ENCODE data around the gene RUFY1.

The RUFY1 gene

GRCh38 chr5:179612577-179613459 lies 62.5 kb downstream of the RUFY1 start:
- no peak overlapping the region for H3K27ac ChIP-seq (ENCODE audit: low read depth, low read length)
- H3K9me2 ChIP-seq (replicated peaks; ENCODE audit: insufficient read depth, low read length), result no peaks in the 10 kb centered on the region
- TF ChIP-seq CTCF (IDR thresholded peaks at IDR 0.05; ENCODE audit: insufficient read depth, low read length, poor library complexity, severe bottlenecking) (no peak), EZH2phosphoT487 (conservative IDR thresholded peaks at IDR 0.05; ENCODE audit: low read length) (no peak)
- peaks cover 42% of the 10 kb centered on the region for H4K20me1 ChIP-seq (ENCODE audit: low read depth, low read length)
- peaks cover 55% of the 10 kb centered on the region for H3K36me3 ChIP-seq (ENCODE audit: low read length)
- no peak overlapping the region for H2AFZ ChIP-seq (ENCODE audit: low read depth, low read length, severe bottlenecking)
- H3K9ac ChIP-seq (ENCODE audit: low read length), result no peak overlapping the region
- H3K9me3 ChIP-seq (ENCODE audit: insufficient read depth, low read length), result no peaks in the 10 kb centered on the region
- peaks cover 7% of the 10 kb centered on the region; the same call in 1 of the 2 replicates for H3K79me2 ChIP-seq (ENCODE audit: insufficient read depth, low read length)
- H3F3A ChIP-seq (ENCODE audit: insufficient read depth), result peaks cover 89% of the 10 kb centered on the region
- H3K4me2 ChIP-seq (ENCODE audit: low read depth, low read length, poor library complexity, severe bottlenecking), result no peak overlapping the region
- no peaks in the 10 kb centered on the region for H3K27me3 ChIP-seq (ENCODE audit: low read length)
- no peak overlapping the region for H3K4me3 ChIP-seq (ENCODE audit: insufficient read depth, low read length, poor library complexity, severe bottlenecking)

- no peaks in the 10 kb centered on the region for H3K9me3 ChIP-seq (ENCODE audit: insufficient read depth, low read length)
- H3K4me2 ChIP-seq (ENCODE audit: low read depth, low read length, poor library complexity, severe bottlenecking), result no peak overlapping the region
- H3K27me3 ChIP-seq (ENCODE audit: low read length), result no peaks in the 10 kb centered on the region
- H4K20me1 ChIP-seq (ENCODE audit: low read depth, low read length), result peaks cover 49% of the 10 kb centered on the region
- H3F3A ChIP-seq (ENCODE audit: insufficient read depth), result peaks cover 89% of the 10 kb centered on the region
- no peaks in the 10 kb centered on the region for H3K9me2 ChIP-seq (replicated peaks; ENCODE audit: insufficient read depth, low read length)
- peaks cover 63% of the 10 kb centered on the region for H3K36me3 ChIP-seq (ENCODE audit: low read length)
- no peak overlapping the region for H3K4me3 ChIP-seq (ENCODE audit: insufficient read depth, low read length, poor library complexity, severe bottlenecking)
- peaks cover 15% of the 10 kb centered on the region for H3K79me2 ChIP-seq (ENCODE audit: insufficient read depth, low read length)
- no peak overlapping the region for H3K9ac ChIP-seq (ENCODE audit: low read length)
- TF ChIP-seq EZH2phosphoT487 (conservative IDR thresholded peaks at IDR 0.05; ENCODE audit: low read length) (no peak), CTCF (IDR thresholded peaks at IDR 0.05; ENCODE audit: insufficient read depth, low read length, poor library complexity, severe bottlenecking) (no peak)
- no peak overlapping the region for H2AFZ ChIP-seq (ENCODE audit: low read depth, low read length, severe bottlenecking)
- no peak overlapping the region for H3K27ac ChIP-seq (ENCODE audit: low read depth, low read length)
Measured at GRCh38 chr5:179613460-179614071, 63.2 kb downstream of the RUFY1 start.

- no peaks in the 10 kb centered on the region for H3K9me3 ChIP-seq (ENCODE audit: insufficient read depth, low read length)
- H3K36me3 ChIP-seq (ENCODE audit: low read length), result peaks cover 74% of the 10 kb centered on the region
- TF ChIP-seq EZH2phosphoT487 (conservative IDR thresholded peaks at IDR 0.05; ENCODE audit: low read length) (no peak), CTCF (IDR thresholded peaks at IDR 0.05; ENCODE audit: insufficient read depth, low read length, poor library complexity, severe bottlenecking) (no peak)
- no peak overlapping the region for H2AFZ ChIP-seq (ENCODE audit: low read depth, low read length, severe bottlenecking)
- peaks cover 27% of the 10 kb centered on the region for H3K79me2 ChIP-seq (ENCODE audit: insufficient read depth, low read length)
- H3K4me2 ChIP-seq (ENCODE audit: low read depth, low read length, poor library complexity, severe bottlenecking), result no peak overlapping the region
- no peaks in the 10 kb centered on the region for H3K27me3 ChIP-seq (ENCODE audit: low read length)
- H4K20me1 ChIP-seq (ENCODE audit: low read depth, low read length), result peaks cover 61% of the 10 kb centered on the region
- H3K27ac ChIP-seq (ENCODE audit: low read depth, low read length), result no peak overlapping the region
- peaks cover 96% of the 10 kb centered on the region for H3F3A ChIP-seq (ENCODE audit: insufficient read depth)
- no peak overlapping the region for H3K9ac ChIP-seq (ENCODE audit: low read length)
- no peaks in the 10 kb centered on the region for H3K9me2 ChIP-seq (replicated peaks; ENCODE audit: insufficient read depth, low read length)
- no peak overlapping the region for H3K4me3 ChIP-seq (ENCODE audit: insufficient read depth, low read length, poor library complexity, severe bottlenecking)
Measured at GRCh38 chr5:179614745-179615144, 64.4 kb downstream of the RUFY1 start.
